ENCODE results near the gene TOX2.

The TOX2 gene

GRCh38 chr20:43988867-43989266, 74.2 kb downstream of the TOX2 start:
- no peak for DNase-seq (ENCODE audit: low read depth)

GRCh38 chr20:43991261-43991660, 76.6 kb downstream of the TOX2 start:
- DNase-seq (ENCODE audit: low read depth), result no peak

More at GRCh38 chr20:43988867-43989266, 74.2 kb downstream of the TOX2 start:
- H3K4me3 ChIP-seq (ENCODE audit: low read depth, low read length), result no peak overlapping the region

GRCh38 chr20:43991982-43992381, 77.3 kb downstream of the TOX2 start:
- DNase-seq (ENCODE audit: low read depth), result no peak

More at GRCh38 chr20:43991261-43991660, 76.6 kb downstream of the TOX2 start:
- H3K4me3 ChIP-seq (ENCODE audit: low read depth, low read length), result no peak overlapping the region

GRCh38 chr20:43992885-43993284, 78.2 kb downstream of the TOX2 start:
- H3K4me3 ChIP-seq (ENCODE audit: low read depth, low read length), result no peak overlapping the region
- DNase-seq (ENCODE audit: low read depth), result no peak

More at GRCh38 chr20:43991982-43992381, 77.3 kb downstream of the TOX2 start:
- no peak overlapping the region for H3K4me3 ChIP-seq (ENCODE audit: low read depth, low read length)

GRCh38 chr20:43993560-43993959, 78.9 kb downstream of the TOX2 start:
- no peak overlapping the region for H3K4me3 ChIP-seq (ENCODE audit: low read depth, low read length)
- no peak for DNase-seq (ENCODE audit: low read depth)

GRCh38 chr20:43994486-43995100, 79.9 kb downstream of the TOX2 start:
- H3K4me3 ChIP-seq (ENCODE audit: low read depth, low read length), result no peak overlapping the region
- no peak for DNase-seq (ENCODE audit: low read depth)

GRCh38 chr20:43995645-43996044, 81.0 kb downstream of the TOX2 start:
- no peak overlapping the region for H3K4me3 ChIP-seq (ENCODE audit: low read depth, low read length)
- no peak for DNase-seq (ENCODE audit: low read depth)

GRCh38 chr20:43996240-43996930, 81.7 kb downstream of the TOX2 start:
- H3K4me3 ChIP-seq (ENCODE audit: low read depth, low read length), result no peak overlapping the region
- no peak for DNase-seq (ENCODE audit: low read depth)

GRCh38 chr20:43999848-44000247, 85.2 kb downstream of the TOX2 start:
- H3K4me3 ChIP-seq (ENCODE audit: low read depth, low read length), result no peak overlapping the region
- no peak for DNase-seq (ENCODE audit: low read depth)

- no peak overlapping the region for H3K4me3 ChIP-seq (ENCODE audit: low read depth, low read length)
- no peak for DNase-seq (ENCODE audit: low read depth)
Measured at GRCh38 chr20:44001667-44002596, 87.3 kb downstream of the TOX2 start.

GRCh38 chr20:44002861-44003260, 88.2 kb downstream of the TOX2 start:
- no peak overlapping the region for H3K4me3 ChIP-seq (ENCODE audit: low read depth, low read length)
- DNase-seq (ENCODE audit: low read depth), result no peak

GRCh38 chr20:44003609-44004008, 89.0 kb downstream of the TOX2 start:
- no peak for DNase-seq (ENCODE audit: low read depth)

GRCh38 chr20:44004306-44004915, 89.8 kb downstream of the TOX2 start:
- no peak for DNase-seq (ENCODE audit: low read depth)
- no peak overlapping the region for H3K4me3 ChIP-seq (ENCODE audit: low read depth, low read length)

More at GRCh38 chr20:44003609-44004008, 89.0 kb downstream of the TOX2 start:
- H3K4me3 ChIP-seq (ENCODE audit: low read depth, low read length), result no peak overlapping the region

- H3K4me3 ChIP-seq (ENCODE audit: low read depth, low read length), result no peak overlapping the region
- DNase-seq (ENCODE audit: low read depth), result no peak
Measured at GRCh38 chr20:44005661-44006060, 91.0 kb downstream of the TOX2 start.

- DNase-seq (ENCODE audit: low read depth), result no peak
- no peak overlapping the region for H3K4me3 ChIP-seq (ENCODE audit: low read depth, low read length)
Measured at GRCh38 chr20:44006126-44006525, 91.5 kb downstream of the TOX2 start.

GRCh38 chr20:44006578-44006977, 91.9 kb downstream of the TOX2 start:
- no peak overlapping the region for H3K4me3 ChIP-seq (ENCODE audit: low read depth, low read length)
- DNase-seq (ENCODE audit: low read depth), result no peak

GRCh38 chr20:44008806-44009678, 94.4 kb downstream of the TOX2 start:
- H3K4me3 ChIP-seq (ENCODE audit: low read depth, low read length), result no peak overlapping the region
- no peak for DNase-seq (ENCODE audit: low read depth)

- no peak overlapping the region for H3K4me3 ChIP-seq (ENCODE audit: low read depth, low read length)
- no peak for DNase-seq (ENCODE audit: low read depth)
Measured at GRCh38 chr20:44009679-44009992, 95.0 kb downstream of the TOX2 start.

GRCh38 chr20:44010162-44010704, 95.6 kb downstream of the TOX2 start:
- H3K4me3 ChIP-seq (ENCODE audit: low read depth, low read length), result no peak overlapping the region
- DNase-seq (ENCODE audit: low read depth), result no peak
